SU-DHL-6 (cell line): ENCODE measurements around the gene OBSL1.

Experiments
- H2AFZ ChIP-seq: fragments of 200-600 bp; sonication (generic); 2 replicates; pipeline ENCODE4 v1.6.1; 2014; ENCODE audit warnings: low read depth, mild to moderate bottlenecking, moderate library complexity, mixed read lengths, antibody characterized with exemption, low read length; ENCODE audit not compliant: severe bottlenecking
- H3F3A ChIP-seq: fragments of 200-600 bp; shearing (Covaris generic); 2 replicates; pipeline ENCODE4 v1.6.0; 2016; ENCODE audit warnings: antibody characterized with exemption, mild to moderate bottlenecking; ENCODE audit not compliant: insufficient read depth
- H3K27ac ChIP-seq: fragments of 200-600 bp; sonication (generic); 2 replicates; pipeline ENCODE4 v1.5.1; 2016; ENCODE audit warnings: low read depth, mild to moderate bottlenecking, low read length, moderate library complexity, mixed read lengths
- H3K27me3 ChIP-seq: fragments of 200-600 bp; sonication (generic), shearing (Covaris generic); 2 replicates; pipeline ENCODE4 v1.6.0; 2014; ENCODE audit warnings: mild to moderate bottlenecking, low read length
- H3K36me3 ChIP-seq: fragments of 200-600 bp; sonication (generic); 2 replicates; pipeline ENCODE4 v1.6.1; 2014; ENCODE audit warnings: mild to moderate bottlenecking, low read length, mixed read lengths
- H3K4me2 ChIP-seq: fragments of 300-600, 200-600 bp; shearing (Covaris generic), sonication (generic); 2 replicates; pipeline ENCODE4 v1.6.0; 2014; ENCODE audit warnings: low read length, low read depth, mild to moderate bottlenecking; ENCODE audit not compliant: poor library complexity, severe bottlenecking
- H3K4me3 ChIP-seq: fragments of 200-600 bp; sonication (generic); 2 replicates; pipeline ENCODE4 v1.5.1; 2014; ENCODE audit warnings: antibody characterized with exemption, low read length, mild to moderate bottlenecking, mixed read lengths; ENCODE audit not compliant: insufficient read depth, poor library complexity, severe bottlenecking
- H3K79me2 ChIP-seq: fragments of 200-600 bp; sonication (generic); 2 replicates; pipeline ENCODE4 v1.6.1; 2014; ENCODE audit warnings: mild to moderate bottlenecking, low read length, moderate library complexity; ENCODE audit not compliant: insufficient read depth
- H3K9ac ChIP-seq: fragments of 200-600 bp; sonication (generic); 2 replicates; pipeline ENCODE4 v1.7.0; 2014; ENCODE audit warnings: mild to moderate bottlenecking, low read length
- H3K9me2 ChIP-seq: fragments of 200-600 bp; sonication (generic); replicated peaks from 2 replicates; pipeline ENCODE4 v1.6.1; 2014; ENCODE audit warnings: low read length; ENCODE audit not compliant: insufficient read depth
- H3K9me3 ChIP-seq: fragments of 200-600 bp; sonication (generic); 2 replicates; pipeline ENCODE4 v1.6.1; 2014; ENCODE audit warnings: low read length, mixed read lengths; ENCODE audit not compliant: insufficient read depth
- H4K20me1 ChIP-seq: fragments of 200-600 bp; sonication (generic); 2 replicates; pipeline ENCODE4 v1.6.1; 2014; ENCODE audit warnings: low read depth, mild to moderate bottlenecking, antibody characterized with exemption, low read length, moderate library complexity, mixed read lengths
- CTCF ChIP-seq: fragments of 200-600 bp; sonication (generic); IDR thresholded peaks from one replicate; pipeline ENCODE4 v1.5.1; 2017; ENCODE audit warnings: antibody characterized with exemption, mild to moderate bottlenecking, low read length, moderate library complexity; ENCODE audit not compliant: insufficient read depth, poor library complexity, severe bottlenecking
- EZH2phosphoT487 ChIP-seq: fragments of 200-600 bp; sonication (generic), shearing (Covaris generic); conservative IDR thresholded peaks from 2 replicates; pipeline ENCODE4 v1.6.1; 2018; ENCODE audit warnings: mild to moderate bottlenecking, antibody characterized with exemption, low read length, moderate library complexity, mixed read lengths

Gene OBSL1

GRCh38 chr2:219618733-219619122 is 47.4 kb upstream of the OBSL1 start:
- Histone ChIP-seq H3K27me3 (no peaks in the 10 kb centered on the region), H3K9ac (no peak overlapping the region), H3K79me2 (no peaks in the 10 kb centered on the region), H3K4me2 (no peak overlapping the region), H3K4me3 (no peak overlapping the region), H3K9me3 (no peaks in the 10 kb centered on the region), H3F3A (no peaks in the 10 kb centered on the region), H2AFZ (no peak overlapping the region), H3K36me3 (no peaks in the 10 kb centered on the region), H3K27ac (no peak overlapping the region), H4K20me1 (no peaks in the 10 kb centered on the region), H3K9me2 (no peaks in the 10 kb centered on the region)
- TF ChIP-seq CTCF, result no peak
- TF ChIP-seq EZH2phosphoT487, result no peak

- Histone ChIP-seq H4K20me1 (no peaks in the 10 kb centered on the region), H3F3A (no peaks in the 10 kb centered on the region), H3K4me3 (no peak overlapping the region), H3K4me2 (no peak overlapping the region), H3K9me3 (no peaks in the 10 kb centered on the region), H3K79me2 (no peaks in the 10 kb centered on the region), H3K36me3 (no peaks in the 10 kb centered on the region), H2AFZ (no peak overlapping the region), H3K9me2 (no peaks in the 10 kb centered on the region), H3K9ac (no peak overlapping the region), H3K27me3 (no peaks in the 10 kb centered on the region), H3K27ac (no peak overlapping the region)
- TF ChIP-seq EZH2phosphoT487 (no peak), CTCF (no peak)
These were observed 45.2 kb upstream of the OBSL1 start for GRCh38 chr2:219616550-219616949.

- H2AFZ ChIP-seq, result no peak overlapping the region
- H3K4me2 ChIP-seq, result no peak overlapping the region
- no peaks in the 10 kb centered on the region for H3K27me3 ChIP-seq
- H3K9me2 ChIP-seq, result no peaks in the 10 kb centered on the region
- H3K9me3 ChIP-seq, result no peaks in the 10 kb centered on the region
- no peaks in the 10 kb centered on the region for H4K20me1 ChIP-seq
- no peaks in the 10 kb centered on the region for H3K36me3 ChIP-seq
- H3K4me3 ChIP-seq, result no peak overlapping the region
- H3K9ac ChIP-seq, result no peak overlapping the region
- no peak overlapping the region for H3K27ac ChIP-seq
- no peaks in the 10 kb centered on the region for H3K79me2 ChIP-seq
- H3F3A ChIP-seq, result no peaks in the 10 kb centered on the region
- no peak for TF ChIP-seq CTCF
- no peak for TF ChIP-seq EZH2phosphoT487
These were observed 44.6 kb upstream of the OBSL1 start for GRCh38 chr2:219615894-219616293.

GRCh38 chr2:219615036-219615435 is 43.7 kb upstream of the OBSL1 start:
- no peaks in the 10 kb centered on the region for H4K20me1 ChIP-seq
- no peak overlapping the region for H3K4me3 ChIP-seq
- no peak overlapping the region for H3K9ac ChIP-seq
- no peaks in the 10 kb centered on the region for H3K36me3 ChIP-seq
- H3K27ac ChIP-seq, result no peak overlapping the region
- no peak overlapping the region for H2AFZ ChIP-seq
- no peaks in the 10 kb centered on the region for H3K79me2 ChIP-seq
- TF ChIP-seq CTCF, result no peak
- no peak for TF ChIP-seq EZH2phosphoT487
- H3K9me3 ChIP-seq, result no peaks in the 10 kb centered on the region
- no peak overlapping the region for H3K4me2 ChIP-seq
- H3K27me3 ChIP-seq, result no peaks in the 10 kb centered on the region
- no peaks in the 10 kb centered on the region for H3K9me2 ChIP-seq
- H3F3A ChIP-seq, result no peaks in the 10 kb centered on the region
